ENCODE results near the gene FRMPD2. TPM values are rescaled to one million over a fixed set of nuclear protein-coding genes. Genes with fewer than 3 reads are reported as not detected.

The FRMPD2 gene
- polyA plus RNA-seq, 1 donor from 2014 or later: 0.14 TPM

GRCh38 chr10:48239618-48240017 is 34.9 kb downstream of the FRMPD2 start:
- Histone ChIP-seq H3K79me2 (replicated peaks; ENCODE audit: insufficient read depth, low read length) (no peaks in the 10 kb centered on the region), H3K4me2 (ENCODE audit: low read length) (no peak overlapping the region)

GRCh38 chr10:48238826-48239520 is 35.5 kb downstream of the FRMPD2 start:
- no peaks in the 10 kb centered on the region for H4K20me1 ChIP-seq (ENCODE audit: insufficient read depth)
- H3F3A ChIP-seq (ENCODE audit: insufficient read depth, low read length, poor library complexity, severe bottlenecking): no peaks in the 10 kb centered on the region
- no peak overlapping the region for H3K4me3 ChIP-seq (ENCODE audit: low read length)
- H3K9me2 ChIP-seq (ENCODE audit: insufficient read depth, low read length): no peaks in the 10 kb centered on the region
- H2AFZ ChIP-seq (ENCODE audit: low read depth, low read length): no peak overlapping the region
- H3K9ac ChIP-seq (ENCODE audit: low read length): no peak overlapping the region
- H3K9me3 ChIP-seq (ENCODE audit: low read length): no peaks in the 10 kb centered on the region
- no peaks in the 10 kb centered on the region for H3K36me3 ChIP-seq (ENCODE audit: insufficient read depth, low read length)
- H3K4me2 ChIP-seq (ENCODE audit: low read length): no peak overlapping the region
- TF ChIP-seq RAD21 (conservative IDR thresholded peaks at IDR 0.05): no peak
- no peak for TF ChIP-seq TAF1 (IDR thresholded peaks at IDR 0.05; ENCODE audit: low read depth)
- TF ChIP-seq EP300 (conservative IDR thresholded peaks at IDR 0.05; ENCODE audit: poor library complexity, severe bottlenecking): no peak
- TF ChIP-seq POLR2AphosphoS5 (IDR thresholded peaks at IDR 0.05): no peak
- no peak for TF ChIP-seq REST (IDR thresholded peaks at IDR 0.05; ENCODE audit: borderline replicate concordance)
- no peak for TF ChIP-seq MXI1 (conservative IDR thresholded peaks at IDR 0.05; ENCODE audit: poor library complexity, severe bottlenecking)
- TF ChIP-seq SMC3 (conservative IDR thresholded peaks at IDR 0.05; ENCODE audit: poor library complexity): no peak
- TF ChIP-seq EZH2 (IDR thresholded peaks at IDR 0.05; ENCODE audit: borderline replicate concordance, insufficient read depth, low read length, poor library complexity, severe bottlenecking): no peak
- TF ChIP-seq CTCF (IDR thresholded peaks at IDR 0.05; ENCODE audit: poor library complexity, severe bottlenecking): no peak
- no peaks in the 10 kb centered on the region for H3K27me3 ChIP-seq (ENCODE audit: insufficient read depth, low read depth, low read length)
- no peak overlapping the region for H3K27ac ChIP-seq (ENCODE audit: low read length)
- H3K79me2 ChIP-seq (replicated peaks; ENCODE audit: insufficient read depth, low read length): no peaks in the 10 kb centered on the region

More at GRCh38 chr10:48239618-48240017, 34.9 kb downstream of the FRMPD2 start:
- Histone ChIP-seq H3K9me2 (ENCODE audit: insufficient read depth, low read length) (no peaks in the 10 kb centered on the region), H3K36me3 (ENCODE audit: insufficient read depth, low read length) (no peaks in the 10 kb centered on the region), H3K4me3 (ENCODE audit: low read length) (no peak overlapping the region), H3F3A (ENCODE audit: insufficient read depth, low read length, poor library complexity, severe bottlenecking) (no peaks in the 10 kb centered on the region), H2AFZ (ENCODE audit: low read depth, low read length) (no peak overlapping the region), H3K9me3 (ENCODE audit: low read length) (no peaks in the 10 kb centered on the region), H3K27ac (ENCODE audit: low read length) (no peak overlapping the region), H3K27me3 (ENCODE audit: insufficient read depth, low read depth, low read length) (no peaks in the 10 kb centered on the region), H4K20me1 (ENCODE audit: insufficient read depth) (no peaks in the 10 kb centered on the region), H3K9ac (ENCODE audit: low read length) (no peak overlapping the region)
- TF ChIP-seq EP300 (conservative IDR thresholded peaks at IDR 0.05; ENCODE audit: poor library complexity, severe bottlenecking): no peak
- no peak for TF ChIP-seq TAF1 (IDR thresholded peaks at IDR 0.05; ENCODE audit: low read depth)
- TF ChIP-seq CTCF (IDR thresholded peaks at IDR 0.05; ENCODE audit: poor library complexity, severe bottlenecking): no peak
- no peak for TF ChIP-seq POLR2AphosphoS5 (IDR thresholded peaks at IDR 0.05)
- no peak for TF ChIP-seq SMC3 (conservative IDR thresholded peaks at IDR 0.05; ENCODE audit: poor library complexity)
- no peak for TF ChIP-seq RAD21 (conservative IDR thresholded peaks at IDR 0.05)
